GM20431 (cell line): ENCODE results near the gene STK4.
"Not testable (repeated sequence)": the region's sequence is repeated elsewhere in the genome, so short reads cannot be mapped to it uniquely, and the experiment has no call there.

Experiments
- in situ Hi-C: fragments of 300-500 bp; cut with MseI, MboI; formaldehyde crosslinking; loops from one replicate; pipeline ENCODE4 v1.15.0; 2020; ENCODE audit warnings: low sequenced_read_pairs; ENCODE audit not compliant: unreplicated experiment

STK4 gene

DNA sequence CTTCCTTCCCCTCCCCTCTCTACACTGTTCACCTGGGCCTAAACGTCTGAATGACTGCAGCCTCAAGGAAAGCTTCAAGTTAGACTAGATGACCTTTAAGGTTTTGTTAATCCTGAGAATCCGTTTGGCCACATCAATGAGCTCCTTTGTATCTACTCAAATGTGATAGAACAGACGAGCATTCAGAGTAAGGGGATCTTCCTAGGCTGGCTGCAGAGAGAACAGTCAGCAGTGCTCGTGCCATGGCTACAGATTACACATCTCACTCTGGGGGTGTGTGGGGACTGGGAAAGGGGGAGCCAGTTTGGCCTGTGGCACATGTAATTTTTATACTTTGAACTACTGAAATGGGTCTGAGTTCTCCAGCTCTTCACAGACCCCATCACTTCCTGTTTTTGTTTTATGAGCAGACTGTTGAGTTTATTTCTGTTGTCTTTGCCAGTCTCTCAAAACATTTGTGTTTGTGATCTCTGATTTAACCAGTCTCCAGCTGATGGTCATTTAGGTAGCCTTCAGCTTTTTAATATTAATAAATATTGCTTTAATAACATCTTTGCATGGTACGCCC, 83.7 kb downstream of the STK4 start:
- in situ Hi-C loops: no loop called here

DNA sequence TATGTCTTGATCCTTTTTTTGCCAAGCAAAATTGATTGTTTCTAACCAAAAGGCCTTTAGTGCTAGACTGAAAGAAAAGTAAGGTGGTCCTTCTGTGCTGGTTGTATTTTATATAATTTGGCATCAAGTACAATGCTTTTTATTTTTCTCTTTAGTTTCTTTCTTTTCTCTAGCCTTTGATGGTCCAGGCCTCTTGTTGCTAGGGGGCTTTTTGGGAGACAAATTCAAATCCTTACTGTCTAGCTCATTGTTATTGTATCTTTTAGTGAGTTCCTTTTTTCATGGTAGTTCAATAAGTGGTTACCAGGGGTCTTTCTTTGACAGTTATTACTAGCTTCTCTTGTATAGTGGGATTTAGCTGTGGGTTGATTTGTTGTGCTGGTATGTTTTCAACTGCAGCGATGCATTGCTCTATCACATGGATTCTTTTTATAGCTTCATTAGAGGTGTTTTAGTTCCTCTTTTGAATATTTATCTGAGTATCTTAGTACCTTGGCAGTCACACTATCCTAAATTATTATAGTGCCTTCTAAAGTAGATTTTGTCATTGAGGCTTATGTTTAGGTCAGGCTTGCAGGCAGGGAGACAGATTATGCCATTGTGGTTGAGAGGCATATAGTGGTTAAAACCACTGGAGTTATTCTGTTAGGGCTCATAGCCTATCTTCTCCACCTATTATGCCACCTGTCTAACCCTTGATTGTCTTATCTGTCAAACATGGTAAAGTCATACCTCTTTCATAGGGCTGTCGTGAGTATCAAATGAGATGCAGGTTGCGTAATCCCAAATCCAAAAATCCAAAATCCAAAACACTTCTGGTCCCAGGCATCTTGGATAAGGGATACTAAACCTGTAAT, 85.1 kb downstream of the STK4 start:
- in situ Hi-C loops: no loop called here

DNA sequence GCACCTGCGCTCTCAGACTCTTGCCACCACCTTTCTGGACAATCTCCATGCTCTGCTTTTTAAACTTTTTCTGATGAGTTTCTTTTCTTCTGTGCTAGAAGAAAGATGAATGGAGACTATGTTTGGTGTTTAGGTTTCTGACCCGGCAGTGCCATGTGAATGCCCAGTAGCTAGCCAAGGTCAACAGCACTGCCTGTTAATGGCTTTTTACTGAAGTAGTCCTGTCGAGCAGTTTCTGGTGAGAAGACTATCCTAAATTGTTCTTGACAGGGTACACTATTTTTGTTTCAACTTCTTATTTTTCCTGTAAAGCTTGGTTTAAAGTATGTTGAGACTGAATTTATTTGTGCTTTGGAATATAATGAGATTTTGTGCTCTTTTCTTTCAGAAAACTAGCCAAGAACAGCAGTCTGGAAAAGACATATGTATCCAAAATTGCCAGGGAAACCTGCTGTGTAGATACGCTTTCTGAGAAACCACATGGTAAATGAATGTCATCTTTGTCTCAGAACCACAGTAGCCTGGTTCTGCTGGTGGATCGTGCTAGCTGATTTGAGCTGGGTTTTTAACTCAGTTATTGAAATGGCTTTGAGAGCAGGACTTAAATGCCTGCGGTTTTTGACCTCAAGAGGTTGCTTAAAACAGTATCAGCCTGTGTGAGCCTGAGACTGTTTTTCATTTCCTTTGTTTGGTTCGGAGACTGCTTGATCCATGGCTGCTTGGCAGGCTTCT, 86.6 kb downstream of the STK4 start:
- in situ Hi-C loops: no loop called here

DNA sequence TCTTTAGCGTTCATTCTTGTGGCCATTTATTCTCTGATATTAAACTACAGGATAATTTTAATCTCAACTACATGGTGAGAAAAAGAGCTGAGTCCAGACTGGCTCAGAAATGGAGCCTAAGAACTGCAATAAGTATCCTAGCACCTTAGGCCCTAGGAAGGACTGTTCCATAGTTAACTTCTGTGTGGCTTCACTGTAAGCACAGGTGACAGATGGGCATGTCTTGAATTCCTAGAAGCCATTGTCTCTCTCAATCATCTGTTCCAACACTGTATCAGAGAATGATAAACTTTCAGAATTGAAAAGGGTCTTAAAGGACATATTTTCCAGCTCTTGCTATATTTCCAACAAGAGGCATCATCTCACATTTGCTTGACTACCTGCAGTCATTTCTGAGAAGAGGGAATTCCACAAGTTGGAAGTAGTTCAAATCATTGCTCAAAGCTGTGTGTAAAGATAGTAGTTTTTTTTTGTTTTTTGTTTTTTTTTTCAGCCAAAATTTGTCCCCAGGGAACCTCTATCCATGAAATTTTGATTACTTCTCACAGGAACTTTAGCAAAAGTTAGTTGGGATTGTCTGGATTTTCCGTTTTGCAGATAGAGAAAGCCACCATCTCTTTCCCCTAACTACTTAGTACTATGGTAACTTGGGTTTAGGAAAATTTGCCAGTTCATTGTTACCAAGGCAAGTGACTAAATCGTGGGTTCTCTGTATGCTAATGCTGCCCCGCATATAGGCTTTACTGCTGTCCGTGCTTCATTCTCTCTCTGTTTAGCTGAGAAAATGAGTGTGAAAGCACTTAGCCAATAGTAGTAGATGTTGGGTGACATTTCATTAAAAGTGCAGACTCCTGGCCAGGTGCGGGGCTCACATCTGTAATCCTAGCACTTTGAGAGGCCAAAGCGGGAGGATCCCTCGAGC, 87.4 kb downstream of the STK4 start:
- in situ Hi-C loops: no loop called here

DNA sequence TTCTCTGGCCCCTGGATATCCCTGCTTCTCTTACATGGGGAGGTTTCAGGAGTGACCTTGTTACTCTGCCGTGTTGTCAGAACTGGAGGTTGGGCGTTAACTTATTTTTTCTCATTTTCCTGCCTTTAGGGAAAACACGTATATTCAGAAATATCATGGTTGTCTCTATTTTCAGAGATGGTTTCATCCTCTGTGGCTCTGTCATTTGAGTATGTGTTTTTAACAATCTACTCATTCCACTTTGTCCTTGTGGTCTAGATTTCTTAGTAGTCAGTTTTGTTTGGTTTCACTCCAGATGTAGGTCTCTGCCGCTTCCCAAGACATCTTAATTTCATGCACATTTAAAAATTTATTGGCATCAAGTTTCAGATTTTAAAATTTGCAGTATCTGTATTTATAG, 88.7 kb downstream of the STK4 start:
- in situ Hi-C loops: no loop called here

DNA sequence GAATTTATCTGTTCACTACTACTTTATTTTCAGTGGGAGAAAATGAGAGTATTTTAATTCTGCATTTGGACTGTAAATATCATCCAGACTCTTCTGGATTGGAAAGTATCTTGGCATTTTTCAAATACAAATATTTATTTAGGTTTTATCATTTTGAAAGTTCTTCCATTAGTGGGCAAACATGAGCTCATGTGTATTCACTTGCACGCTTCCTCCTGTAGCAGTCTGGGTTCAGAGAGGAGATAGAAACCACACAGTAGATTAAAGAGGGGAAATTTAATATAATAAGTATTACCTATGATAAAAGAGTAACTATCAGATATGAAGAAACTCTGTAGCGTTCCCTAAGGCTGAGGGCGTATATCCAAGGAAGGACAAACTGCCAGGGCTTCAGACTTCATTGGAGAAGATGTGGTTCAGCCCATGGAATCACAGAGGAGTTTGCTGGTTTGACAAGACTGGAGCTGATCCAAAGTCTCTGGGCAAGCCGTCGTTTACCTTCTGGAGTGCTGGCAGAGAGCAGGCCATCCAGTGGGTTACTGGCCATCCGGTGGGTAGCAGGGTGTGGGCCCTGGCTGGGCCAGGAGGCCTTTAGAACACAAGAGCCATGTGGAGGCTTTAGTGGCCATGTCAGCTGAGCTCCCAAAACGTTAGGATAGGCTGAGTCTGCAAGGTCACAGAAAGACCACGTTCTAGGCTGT, 90.3 kb downstream of the STK4 start:
- in situ Hi-C loops: no loop called here

DNA sequence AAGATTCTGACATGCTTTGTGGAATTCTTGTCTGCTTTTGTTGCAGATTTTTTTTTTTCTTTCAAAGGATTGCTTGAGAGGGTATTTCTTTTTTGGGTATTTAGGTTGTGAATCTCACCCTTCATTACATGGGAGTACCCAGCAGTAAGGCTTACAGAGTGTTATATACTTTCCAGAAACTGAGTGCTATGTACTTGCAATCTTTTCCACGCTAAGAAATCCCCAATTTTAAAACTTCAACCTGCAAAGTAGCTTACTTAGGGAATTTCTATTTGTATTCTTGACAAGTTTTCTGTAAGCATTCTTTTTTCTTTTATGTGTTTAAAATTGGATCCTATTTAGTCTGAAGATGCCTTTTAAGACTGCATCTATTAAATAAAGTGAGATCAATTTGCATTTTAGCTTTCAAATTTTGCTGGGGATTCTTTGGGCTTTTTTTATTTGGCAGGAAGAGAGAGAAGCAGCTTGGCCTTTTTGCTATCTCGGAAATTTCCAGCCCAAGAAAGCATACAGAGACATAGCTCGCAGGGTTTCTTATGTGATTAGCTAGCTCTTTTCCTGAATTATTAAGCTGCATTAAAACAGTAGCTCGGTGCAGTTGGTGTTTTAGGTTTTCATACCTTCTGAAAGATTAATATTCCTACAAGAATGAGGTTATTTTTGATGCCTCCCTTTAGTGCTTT, 92.0 kb downstream of the STK4 start:
- in situ Hi-C loops: no loop called here

DNA sequence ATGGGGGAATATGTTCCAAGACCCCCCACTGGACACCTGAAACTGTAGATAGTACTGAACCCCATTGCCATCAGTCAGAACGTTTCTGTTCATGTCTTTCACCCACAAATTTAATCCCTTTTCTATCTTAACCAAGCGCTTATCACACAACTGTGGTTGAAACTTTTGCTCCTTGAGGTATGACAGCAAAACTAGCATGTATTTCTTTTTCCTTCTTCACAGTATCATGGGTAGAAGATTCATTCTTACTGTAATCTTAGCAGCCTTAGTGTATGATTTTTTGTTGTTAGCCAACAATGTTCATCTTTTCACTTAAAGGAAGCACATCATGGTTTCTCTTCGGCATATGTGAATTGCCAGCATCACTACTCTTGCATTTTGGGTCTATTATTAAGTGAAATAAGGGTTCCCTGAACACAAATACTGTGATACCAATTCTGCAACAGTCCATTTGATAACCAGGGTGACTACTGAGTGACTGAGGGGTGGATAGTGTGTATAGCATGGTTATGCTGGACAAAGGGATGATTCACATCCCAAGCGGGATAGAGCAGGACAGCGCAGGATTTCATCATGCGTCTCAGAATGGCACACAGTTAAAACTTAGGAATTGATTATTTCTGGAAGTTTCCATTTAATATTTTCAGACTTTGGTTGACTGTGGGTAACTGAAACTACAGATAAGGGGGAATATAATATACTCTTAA, 92.9 kb downstream of the STK4 start:
- in situ Hi-C loops: no loop called here

DNA sequence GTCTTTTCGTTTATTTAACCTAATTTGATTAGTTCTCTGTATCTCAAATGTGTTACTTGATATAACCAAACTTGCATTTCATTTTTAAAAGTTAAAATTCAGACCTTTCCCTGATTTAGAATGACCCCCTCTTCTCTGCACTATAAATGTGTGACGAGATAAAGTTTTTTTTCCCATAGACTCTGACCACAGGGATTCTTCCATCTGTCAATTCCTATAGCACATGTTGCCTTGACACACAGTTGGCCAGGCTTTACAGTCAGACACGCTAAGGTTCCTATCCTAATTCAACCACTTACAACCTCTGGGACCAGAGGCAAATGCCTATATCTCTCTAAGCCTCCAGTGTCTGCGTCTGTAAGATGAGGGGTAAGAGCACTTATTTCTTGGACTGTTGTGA, 94.0 kb downstream of the STK4 start:
- in situ Hi-C loops: no loop called here

DNA sequence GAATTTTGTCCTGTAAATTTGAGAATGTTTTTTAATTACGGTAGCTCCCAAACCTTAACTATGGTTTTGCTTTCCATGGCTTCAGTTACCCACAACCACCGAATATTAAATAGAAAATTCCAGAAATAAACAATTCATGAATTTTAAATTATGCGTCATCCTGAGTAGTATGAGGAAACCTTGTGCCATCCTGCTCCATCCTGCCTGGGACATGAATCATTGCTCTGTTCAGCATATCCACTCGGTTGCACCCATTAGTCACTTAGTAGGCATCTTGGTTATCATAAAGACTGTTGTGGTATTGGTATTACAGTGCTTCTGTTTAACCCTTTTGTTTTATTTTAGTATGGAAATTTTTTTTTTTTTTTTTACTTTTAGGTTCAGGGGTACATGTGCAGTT, 94.9 kb downstream of the STK4 start:
- in situ Hi-C loops: no loop called here

DNA sequence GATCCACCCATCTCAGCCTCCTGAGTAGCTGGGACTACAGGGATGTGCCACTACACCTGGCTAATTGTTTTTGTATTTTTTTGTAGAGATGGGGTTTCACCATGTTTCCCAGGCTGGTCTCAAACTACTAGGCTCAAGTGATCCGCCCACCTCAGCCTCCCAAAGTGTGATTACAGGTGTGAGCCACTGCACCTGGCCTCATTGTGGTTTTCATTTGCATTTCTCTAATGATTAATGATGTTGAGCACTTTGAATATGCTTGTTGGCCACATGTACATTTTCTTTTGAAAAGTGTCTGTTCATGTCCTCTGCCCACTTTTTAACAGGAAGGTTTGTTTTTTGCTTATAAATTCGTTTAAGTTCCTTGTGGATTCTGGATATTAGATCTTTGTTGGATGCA, 96.8 kb downstream of the STK4 start:
- in situ Hi-C loops: not testable (repeated sequence)

DNA sequence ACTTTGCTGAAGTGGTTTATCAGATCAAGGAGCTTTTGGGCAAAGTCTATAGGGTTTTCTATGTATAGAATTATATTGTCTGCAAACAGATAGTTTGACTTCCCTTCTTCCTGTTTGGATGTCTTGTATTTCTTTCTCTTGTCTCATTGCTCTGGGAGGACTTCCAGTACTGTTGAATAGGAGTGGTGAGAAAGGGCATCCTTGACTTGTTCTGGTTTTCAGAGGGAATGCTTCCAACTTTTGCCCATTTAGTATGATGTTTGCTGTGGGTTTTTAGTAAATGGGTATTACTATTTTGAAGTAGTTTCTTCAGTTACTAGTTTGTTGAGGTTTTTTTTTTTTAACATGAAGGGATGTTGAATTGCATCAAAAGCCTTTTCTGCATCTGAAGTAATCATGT, 98.5 kb downstream of the STK4 start:
- in situ Hi-C loops: no loop called here

DNA sequence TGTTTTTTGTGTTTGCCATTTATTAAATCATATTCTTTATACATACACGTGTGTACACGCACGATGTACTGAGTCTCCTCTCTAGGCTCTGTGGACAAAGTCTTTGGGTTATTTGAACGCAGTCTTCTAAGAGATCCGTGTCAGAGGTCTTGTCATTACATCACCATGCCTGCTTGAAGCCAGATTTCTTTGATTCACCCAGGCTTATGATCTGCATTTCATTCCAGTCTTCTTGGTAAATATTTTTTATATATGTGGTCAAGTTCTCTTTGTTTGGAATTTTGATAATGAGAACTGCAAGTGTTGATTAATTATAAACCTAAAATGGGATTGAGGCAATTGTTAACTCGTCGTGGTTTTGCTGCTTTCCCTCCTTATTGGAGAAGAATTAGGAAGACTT, 100.1 kb downstream of the STK4 start:
- in situ Hi-C loops: no loop called here

DNA sequence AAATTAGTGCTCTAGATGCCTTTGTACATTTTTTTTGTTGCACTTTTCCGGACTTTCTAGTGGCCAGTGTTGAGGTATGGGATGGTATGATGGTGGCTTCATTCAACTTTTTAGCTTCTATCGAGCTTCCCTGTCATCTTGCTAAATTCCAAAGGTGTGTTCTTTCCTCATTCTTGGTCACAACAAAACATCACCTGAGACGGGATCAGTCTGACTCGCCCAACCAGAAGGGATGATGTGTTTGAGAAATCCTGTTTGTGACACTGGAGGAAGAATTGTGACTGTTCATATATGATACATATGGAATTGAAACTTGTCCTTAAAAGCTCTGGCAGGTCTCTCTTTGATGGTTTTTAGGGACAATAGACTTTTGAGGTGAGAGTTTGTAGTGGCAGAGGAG, 100.8 kb downstream of the STK4 start:
- in situ Hi-C loops: no loop called here

DNA sequence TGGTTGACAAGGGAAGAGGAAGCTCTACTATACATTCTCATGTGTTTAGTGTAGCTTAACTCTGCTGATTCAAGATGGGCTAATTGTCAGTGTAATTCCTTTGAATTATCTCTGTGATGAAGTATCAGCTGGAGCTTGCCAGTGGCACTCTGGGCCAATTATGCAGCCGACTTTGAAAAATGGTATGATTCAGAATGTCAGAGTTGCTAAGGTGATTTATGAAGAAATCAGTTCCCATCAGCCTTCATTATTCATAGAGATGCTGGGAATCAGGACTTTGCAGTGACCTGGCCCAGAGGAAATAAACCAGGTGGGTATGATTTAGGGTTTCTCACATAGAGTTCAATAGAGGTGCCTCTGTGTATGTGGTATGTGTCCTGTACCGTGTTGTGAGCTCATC, 101.2 kb downstream of the STK4 start:
- in situ Hi-C loops: no loop called here

DNA sequence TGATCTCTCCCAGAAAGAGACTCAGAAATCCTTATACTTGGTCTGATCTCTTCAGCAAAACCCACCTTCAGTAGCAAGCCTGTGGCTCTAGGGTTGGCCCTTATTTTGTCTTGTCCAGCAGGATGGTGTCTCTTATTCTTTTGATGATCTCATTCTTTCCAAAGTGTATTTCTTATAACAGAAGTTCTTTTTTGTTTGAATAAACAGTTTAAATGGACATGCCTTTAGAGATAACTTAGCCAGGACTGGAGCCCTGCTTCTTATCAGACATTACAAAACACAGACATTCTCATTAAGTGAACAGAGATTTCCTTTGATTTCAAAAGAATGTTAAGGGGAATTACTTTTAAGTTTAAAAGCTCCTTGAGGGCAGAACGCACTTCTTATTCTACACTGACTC, 102.9 kb downstream of the STK4 start:
- in situ Hi-C loops: no loop called here

DNA sequence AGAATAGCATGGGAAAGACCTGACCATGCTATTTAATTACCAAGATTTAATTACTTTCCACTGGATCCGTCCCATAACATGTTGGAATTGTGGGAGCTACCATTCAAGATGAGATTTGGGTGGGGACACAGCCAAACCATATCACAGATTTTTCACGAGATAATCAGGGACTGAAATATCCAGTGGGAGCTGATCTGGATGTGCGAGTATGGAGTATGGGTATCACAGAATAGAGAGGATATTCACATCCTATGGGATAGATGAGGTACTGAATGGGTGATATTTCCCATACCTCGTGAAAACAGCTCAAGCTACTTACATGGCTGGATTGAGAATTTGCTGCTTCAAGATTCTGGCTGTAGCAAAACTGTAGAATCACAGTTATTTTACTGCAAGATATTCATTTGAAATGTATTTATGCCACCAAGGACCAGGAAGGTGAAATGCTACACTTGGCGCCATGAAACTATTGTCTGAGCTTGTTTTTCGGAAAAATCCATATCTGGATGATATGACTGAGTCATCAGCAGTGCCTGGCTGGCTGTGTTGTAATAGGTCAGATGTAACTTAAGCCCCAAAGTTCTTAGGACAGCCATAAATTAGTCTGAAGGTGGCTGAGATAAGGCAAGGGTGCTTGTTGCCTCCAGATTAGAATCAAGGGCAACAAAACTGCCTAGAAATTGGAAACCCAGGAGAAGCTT, 104.8 kb downstream of the STK4 start:
- in situ Hi-C loops: no loop called here

DNA sequence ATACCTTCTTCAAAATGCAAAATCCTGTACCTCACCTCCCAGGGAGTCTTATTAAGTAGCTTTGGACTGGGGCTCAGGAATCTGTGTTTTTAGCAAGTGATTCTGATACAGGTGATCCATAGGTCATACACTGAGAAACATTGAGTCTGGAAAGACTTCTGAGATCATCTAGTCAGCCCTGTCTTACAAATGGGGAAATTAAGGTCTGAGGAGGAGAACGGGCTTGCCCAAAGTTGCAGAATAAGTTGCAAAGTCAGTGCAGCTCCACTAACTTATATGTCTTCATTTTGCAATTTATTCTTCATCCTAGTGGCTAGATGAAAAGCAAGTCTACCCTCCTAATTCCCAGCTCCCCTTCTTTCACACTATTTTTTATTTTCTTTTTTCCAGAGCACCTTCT, 105.8 kb downstream of the STK4 start:
- in situ Hi-C loops: no loop called here
